Progenitor cell of endocrine pancreas (in vitro differentiated cells): ENCODE data around the gene EDNRB. TPM values are rescaled to one million over a fixed set of nuclear protein-coding genes. Genes with fewer than 3 reads are reported as not detected.

Source experiments
- DNase-seq: peaks from one replicate; pipeline ENCODE4 v3.0.0; 2021; ENCODE audit warnings: low spot score; ENCODE audit not compliant: unreplicated experiment
- H3K27ac Mint-ChIP-seq: 2 replicates; pipeline ENCODE4 v1.8.0; 2021; ENCODE audit warnings: mild to moderate bottlenecking, moderate library complexity, mixed read lengths
- H3K27me3 Mint-ChIP-seq: 2 replicates; pipeline ENCODE4 v1.8.0; 2021; ENCODE audit warnings: mixed read lengths
- H3K36me3 Mint-ChIP-seq: 2 replicates; pipeline ENCODE4 v1.8.0; 2022; ENCODE audit warnings: mixed read lengths; ENCODE audit not compliant: insufficient read depth
- H3K4me1 Mint-ChIP-seq: 2 replicates; pipeline ENCODE4 v1.8.0; 2021; ENCODE audit warnings: low read depth, mixed read lengths
- H3K4me3 Mint-ChIP-seq: 2 replicates; pipeline ENCODE4 v1.8.0; 2021; ENCODE audit warnings: low read depth, mild to moderate bottlenecking, moderate library complexity, mixed read lengths
- H3K9me3 Mint-ChIP-seq: 2 replicates; pipeline ENCODE4 v1.8.0; 2021; ENCODE audit warnings: low read depth, mixed read lengths
- CTCF ChIP-seq: fragments of 200-600 bp; sonication (generic); IDR thresholded peaks from one replicate; pipeline ENCODE4 v1.5.0; 2021; ENCODE audit warnings: antibody characterized with exemption, mild to moderate bottlenecking; ENCODE audit not compliant: unreplicated experiment
- total RNA-seq: library from RNA; stranded (reverse); gene quantifications from 2 replicates; pipeline ENCODE4 v1.2.1, GENCODE V29; 2021

Gene EDNRB
- total RNA-seq, 1 donor from 2014 or later: 1.0 TPM

DNA sequence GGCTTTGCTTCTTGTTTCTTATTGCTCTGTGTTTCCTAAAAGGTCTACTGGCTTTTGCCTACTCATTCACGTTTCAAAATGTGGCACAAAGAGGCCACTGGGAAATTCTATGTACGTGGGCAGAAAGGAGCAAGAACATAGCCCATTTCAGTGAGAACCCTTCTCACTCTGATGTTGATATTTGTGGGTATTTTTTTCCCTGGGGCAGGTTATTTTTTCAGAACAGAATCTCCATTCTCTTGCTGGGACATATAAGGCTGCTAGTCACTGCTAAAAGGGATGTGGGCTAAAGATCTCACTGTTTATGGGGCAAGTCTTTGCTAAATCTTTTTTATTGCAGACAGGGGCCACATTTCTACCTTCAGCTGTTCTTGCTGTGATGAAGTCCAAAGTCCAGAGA lies 27.1 kb downstream of the EDNRB start:
- H3K27me3 Mint-ChIP-seq: no peaks in the 10 kb centered on the region
- no peak overlapping the region for H3K27ac Mint-ChIP-seq
- TF ChIP-seq CTCF: no peak
- no peaks in the 10 kb centered on the region for H3K36me3 Mint-ChIP-seq
- DNase-seq: no peak
- no peak overlapping the region for H3K4me3 Mint-ChIP-seq
- H3K4me1 Mint-ChIP-seq: no peaks in the 10 kb centered on the region
- H3K9me3 Mint-ChIP-seq: no peaks in the 10 kb centered on the region

DNA sequence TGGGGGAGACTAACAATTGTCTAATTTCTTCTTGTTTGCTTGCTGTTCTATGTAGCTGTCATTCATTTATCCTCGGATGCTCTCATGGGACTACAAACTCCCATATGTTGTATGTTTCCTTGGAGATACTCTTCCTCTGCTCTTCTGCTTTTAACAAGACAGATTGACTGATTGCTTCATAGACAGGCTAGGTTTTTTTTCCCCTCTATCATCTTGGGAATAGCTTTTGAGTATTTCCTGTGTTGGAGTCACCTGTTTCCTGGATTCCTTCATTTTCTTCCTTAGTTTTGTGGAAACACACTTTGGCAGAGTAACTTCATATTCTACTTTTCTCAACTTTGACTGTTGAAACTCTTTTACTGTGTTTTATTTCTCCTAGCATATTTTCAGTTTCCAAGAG lies 27.6 kb downstream of the EDNRB start:
- H3K36me3 Mint-ChIP-seq: no peaks in the 10 kb centered on the region
- DNase-seq: no peak
- no peak overlapping the region for H3K27ac Mint-ChIP-seq
- no peak overlapping the region for H3K4me3 Mint-ChIP-seq
- no peak for TF ChIP-seq CTCF
- H3K9me3 Mint-ChIP-seq: no peaks in the 10 kb centered on the region
- no peaks in the 10 kb centered on the region for H3K4me1 Mint-ChIP-seq
- H3K27me3 Mint-ChIP-seq: no peaks in the 10 kb centered on the region

- no peak for TF ChIP-seq CTCF
- H3K27me3 Mint-ChIP-seq: no peaks in the 10 kb centered on the region
- no peaks in the 10 kb centered on the region for H3K36me3 Mint-ChIP-seq
- no peak for DNase-seq
- H3K4me1 Mint-ChIP-seq: peaks cover 2% of the 10 kb centered on the region
- H3K4me3 Mint-ChIP-seq: no peak overlapping the region
- H3K27ac Mint-ChIP-seq: no peak overlapping the region
- no peaks in the 10 kb centered on the region for H3K9me3 Mint-ChIP-seq
These were observed 35.3 kb downstream of the EDNRB start for GRCh38 chr13:77883328-77883727.

DNA sequence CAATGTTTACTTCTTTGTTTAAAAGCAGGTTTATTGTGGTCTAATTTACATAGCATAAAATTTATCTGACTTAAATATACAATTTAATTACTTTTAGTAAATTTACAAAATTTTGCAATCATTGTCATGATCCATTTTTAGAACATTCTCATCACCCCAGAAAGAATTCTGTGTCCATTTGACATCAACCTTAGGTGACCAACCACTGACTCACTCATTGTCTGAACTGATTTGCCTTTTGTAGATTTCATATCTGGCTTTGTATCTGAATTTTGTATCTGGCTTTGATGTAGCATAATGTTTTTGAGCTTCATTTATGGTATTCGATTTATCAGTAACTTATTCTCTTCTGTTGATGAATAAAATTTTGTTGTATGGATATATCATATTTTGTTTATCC lies 40.4 kb downstream of the EDNRB start:
- H3K27ac Mint-ChIP-seq: no peak overlapping the region
- H3K36me3 Mint-ChIP-seq: no peaks in the 10 kb centered on the region
- peaks cover 2% of the 10 kb centered on the region for H3K4me1 Mint-ChIP-seq
- no peaks in the 10 kb centered on the region for H3K27me3 Mint-ChIP-seq
- no peak for TF ChIP-seq CTCF
- no peak overlapping the region for H3K4me3 Mint-ChIP-seq
- no peaks in the 10 kb centered on the region for H3K9me3 Mint-ChIP-seq
- no peak for DNase-seq

DNA sequence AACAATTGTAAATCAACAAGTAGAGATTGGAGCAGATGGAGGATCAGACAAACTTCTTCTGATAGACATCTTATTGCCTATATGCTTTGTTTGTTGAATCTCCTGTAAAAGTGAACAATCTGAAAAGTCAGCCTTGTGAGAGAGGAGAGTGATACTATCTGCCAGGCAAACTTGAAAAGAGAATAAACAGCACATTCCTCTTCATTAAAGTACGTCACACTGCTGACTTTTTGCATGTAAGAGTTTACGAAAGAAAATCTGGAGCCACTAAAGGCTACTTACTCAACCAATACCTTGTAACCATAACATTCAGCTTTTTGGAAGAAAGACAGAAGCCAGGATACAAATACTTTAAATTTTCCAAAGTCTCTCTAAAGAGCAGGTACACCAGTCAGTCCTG lies 42.5 kb downstream of the EDNRB start:
- TF ChIP-seq CTCF: no peak
- H3K27ac Mint-ChIP-seq: no peak overlapping the region
- no peak overlapping the region for H3K4me3 Mint-ChIP-seq
- H3K36me3 Mint-ChIP-seq: no peaks in the 10 kb centered on the region
- no peak for DNase-seq
- H3K9me3 Mint-ChIP-seq: no peaks in the 10 kb centered on the region
- peaks cover 2% of the 10 kb centered on the region for H3K4me1 Mint-ChIP-seq
- H3K27me3 Mint-ChIP-seq: no peaks in the 10 kb centered on the region
